Measurements from ENCODE around the gene EPN3.

EPN3 gene

DNA sequence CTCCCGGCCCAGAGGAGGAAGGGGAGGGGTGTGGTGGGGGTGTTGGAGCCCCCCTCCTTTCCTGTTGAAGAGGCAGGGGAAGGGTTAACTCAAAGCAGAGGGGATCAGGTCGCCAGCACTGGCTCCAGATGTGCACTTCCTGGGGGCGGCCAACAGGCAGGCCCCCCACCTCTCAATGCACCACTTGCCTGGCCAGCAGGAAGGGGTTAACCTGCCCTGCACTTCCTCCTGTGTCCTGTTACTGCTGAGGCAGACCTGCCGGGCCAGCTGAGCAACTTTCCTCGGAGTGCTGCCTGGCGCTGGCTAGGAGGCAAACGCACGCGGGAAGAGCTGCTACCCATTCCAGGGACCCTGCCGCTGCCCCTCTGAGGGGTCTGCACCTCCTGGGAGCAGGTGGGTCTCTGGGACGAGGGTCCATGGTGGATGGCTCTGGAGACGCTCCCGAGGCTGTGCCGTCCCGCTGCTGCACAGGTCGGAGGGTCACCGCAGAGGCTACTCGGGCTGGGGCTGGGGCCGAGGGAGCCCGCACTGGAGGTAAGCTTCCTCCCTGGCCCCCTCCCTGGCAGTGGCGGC is at the start of gene EPN3:
EPN3 (plus strand) TSS at position 284 of the 573 bp plus-strand sequence. CDS start 3,822 bp downstream, outside the sequence.
- H2AFZ ChIP-seq: peak within 1 kb of the TSS; percentile 73
- H3K9me3 ChIP-seq (ENCODE audit: control insufficient read depth, low read length): no peaks in the 10 kb centered on the region
- TF ChIP-seq, protein P1, sequence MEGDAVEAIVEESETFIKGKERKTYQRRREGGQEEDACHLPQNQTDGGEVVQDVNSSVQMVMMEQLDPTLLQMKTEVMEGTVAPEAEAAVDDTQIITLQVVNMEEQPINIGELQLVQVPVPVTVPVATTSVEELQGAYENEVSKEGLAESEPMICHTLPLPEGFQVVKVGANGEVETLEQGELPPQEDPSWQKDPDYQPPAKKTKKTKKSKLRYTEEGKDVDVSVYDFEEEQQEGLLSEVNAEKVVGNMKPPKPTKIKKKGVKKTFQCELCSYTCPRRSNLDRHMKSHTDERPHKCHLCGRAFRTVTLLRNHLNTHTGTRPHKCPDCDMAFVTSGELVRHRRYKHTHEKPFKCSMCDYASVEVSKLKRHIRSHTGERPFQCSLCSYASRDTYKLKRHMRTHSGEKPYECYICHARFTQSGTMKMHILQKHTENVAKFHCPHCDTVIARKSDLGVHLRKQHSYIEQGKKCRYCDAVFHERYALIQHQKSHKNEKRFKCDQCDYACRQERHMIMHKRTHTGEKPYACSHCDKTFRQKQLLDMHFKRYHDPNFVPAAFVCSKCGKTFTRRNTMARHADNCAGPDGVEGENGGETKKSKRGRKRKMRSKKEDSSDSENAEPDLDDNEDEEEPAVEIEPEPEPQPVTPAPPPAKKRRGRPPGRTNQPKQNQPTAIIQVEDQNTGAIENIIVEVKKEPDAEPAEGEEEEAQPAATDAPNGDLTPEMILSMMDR (IDR thresholded peaks at IDR 0.05): peak; percentile 12
- H3K4me1 ChIP-seq: peaks cover 31% of the 10 kb centered on the region
- peaks cover 25% of the 10 kb centered on the region for H3K79me2 ChIP-seq
- H3K4me3 ChIP-seq (ENCODE audit: low read depth, low read length): peak within 1 kb of the TSS; percentile 89
- peak within 1 kb of the TSS; percentile 97 for H3K9ac ChIP-seq
- H3K27me3 ChIP-seq (ENCODE audit: control insufficient read depth, insufficient read depth, low read length): no peaks in the 10 kb centered on the region
- no peaks in the 10 kb centered on the region for H3K36me3 ChIP-seq (ENCODE audit: control insufficient read depth, insufficient read depth, low read length)
- peak within 1 kb of the TSS; percentile 92 for H3K4me2 ChIP-seq (ENCODE audit: low read length)
- H3K27ac ChIP-seq: peak within 1 kb of the TSS; percentile 97

DNA sequence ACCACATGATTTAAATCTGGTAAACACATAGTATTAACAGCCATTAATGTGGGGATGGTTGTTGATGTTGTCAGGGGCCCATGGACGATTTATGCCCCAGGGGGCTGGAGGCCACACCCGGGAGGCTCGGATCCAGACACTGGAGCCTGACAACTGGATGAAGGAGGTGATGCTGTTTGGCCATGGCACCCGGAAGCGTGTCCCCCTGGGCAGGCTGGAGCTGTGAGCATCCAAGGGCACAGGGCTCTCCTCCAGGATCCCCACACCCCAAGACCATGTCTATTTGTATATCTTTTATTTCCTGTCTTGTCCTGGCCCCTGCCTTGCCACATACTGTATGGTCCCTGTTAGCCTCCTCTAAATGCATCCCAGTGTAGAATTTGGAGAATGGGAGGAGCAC is 49.3 kb upstream of the EPN3 start:
- Histone ChIP-seq H3K4me1 (peaks cover 19% of the 10 kb centered on the region), H2AFZ (no peak overlapping the region), H3K27ac (no peak overlapping the region), H3K36me3 (ENCODE audit: control insufficient read depth, insufficient read depth, low read length) (no peaks in the 10 kb centered on the region), H3K9ac (no peak overlapping the region), H3K4me2 (ENCODE audit: low read length) (no peak overlapping the region), H3K27me3 (ENCODE audit: control insufficient read depth, insufficient read depth, low read length) (no peaks in the 10 kb centered on the region), H3K9me3 (ENCODE audit: control insufficient read depth, low read length) (no peaks in the 10 kb centered on the region), H3K79me2 (no peaks in the 10 kb centered on the region), H3K4me3 (ENCODE audit: low read depth, low read length) (no peak overlapping the region)
- TF ChIP-seq, protein P1 (IDR thresholded peaks at IDR 0.05): no peak

DNA sequence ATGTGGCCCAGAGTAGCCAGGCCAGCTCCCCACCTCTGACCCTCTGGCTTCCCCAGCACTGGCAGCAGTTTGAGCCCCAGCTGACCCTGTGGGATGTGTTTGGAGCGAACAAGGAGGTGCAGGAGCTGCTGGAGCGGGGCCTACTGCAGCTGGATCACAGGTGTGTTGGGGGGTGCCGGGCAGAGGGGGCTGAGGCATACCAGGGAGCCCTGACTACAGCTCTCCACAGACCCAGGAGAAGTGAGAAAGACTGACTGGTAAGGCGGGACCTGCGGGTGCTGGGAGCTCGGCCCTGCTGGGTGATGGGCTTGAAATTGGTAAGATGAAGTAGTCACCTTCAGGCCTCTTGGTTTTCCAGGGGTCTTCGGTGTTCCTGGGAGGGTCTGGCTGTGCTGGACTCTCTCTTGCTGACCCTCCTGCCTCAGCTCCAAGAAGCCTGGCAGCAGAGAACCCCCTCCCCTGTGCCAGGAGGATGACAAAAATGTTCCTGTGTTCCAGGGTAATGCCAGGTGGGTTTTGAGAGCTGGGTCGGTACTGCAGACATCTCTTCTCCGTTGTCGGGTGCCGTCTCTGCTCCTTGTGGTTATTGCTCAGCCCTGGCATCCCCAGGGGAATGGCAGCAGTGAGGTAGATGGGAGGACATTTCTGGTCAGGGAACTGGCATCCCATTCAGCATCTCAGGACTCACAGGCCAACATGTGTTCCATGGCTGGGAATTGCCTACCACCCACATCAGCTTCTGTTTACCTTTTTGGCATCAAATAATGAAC is 48.0 kb upstream of the EPN3 start:
- H3K27ac ChIP-seq: no peak overlapping the region

DNA sequence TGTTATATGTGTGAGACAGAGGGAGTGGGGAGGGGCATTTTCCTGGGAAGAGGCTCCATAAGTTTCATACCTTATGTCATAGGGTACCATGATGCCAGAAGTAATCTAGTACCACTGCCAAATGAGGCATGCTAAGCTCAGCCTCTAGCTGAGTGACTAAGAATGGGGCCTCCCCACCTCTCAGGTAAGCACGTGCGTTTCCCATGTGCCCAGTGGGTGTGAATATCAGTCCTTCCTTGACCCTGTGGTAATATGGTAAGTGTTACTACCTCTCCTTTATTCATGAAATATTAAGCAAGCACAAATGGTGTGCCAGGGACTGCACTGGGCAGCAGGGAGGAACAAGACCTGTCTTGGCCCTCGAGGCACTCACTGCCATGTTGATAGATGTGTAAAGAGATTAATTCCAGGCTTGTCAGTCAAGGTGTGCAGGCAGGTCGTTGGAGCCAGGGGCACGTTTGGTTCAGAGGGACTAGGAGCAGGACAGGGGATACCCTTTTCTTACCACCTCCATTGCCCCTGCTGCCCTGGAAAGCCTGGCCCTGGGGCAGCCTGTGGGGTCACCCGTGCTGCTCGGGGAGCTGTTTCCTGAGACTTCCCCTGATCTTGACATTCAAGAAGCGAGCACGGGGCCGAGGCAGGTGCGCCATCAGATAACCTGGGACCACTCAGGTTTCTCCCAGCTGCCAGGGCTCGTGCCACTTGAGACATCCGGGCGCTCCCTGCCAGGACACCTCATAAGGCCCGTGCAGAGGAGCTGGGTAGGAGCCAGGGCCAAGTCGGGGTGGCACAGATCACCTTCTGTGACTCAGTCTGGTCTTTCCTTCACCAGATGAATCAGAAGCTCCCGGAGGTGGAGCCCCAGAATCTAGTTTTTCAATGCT is 45.1 kb upstream of the EPN3 start:
- Histone ChIP-seq H3K79me2 (no peaks in the 10 kb centered on the region), H3K27ac (peak overlapping the region; percentile 91), H3K9ac (peak overlapping the region; percentile 58), H3K27me3 (ENCODE audit: control insufficient read depth, insufficient read depth, low read length) (no peaks in the 10 kb centered on the region), H3K4me2 (ENCODE audit: low read length) (no peak overlapping the region), H3K4me3 (ENCODE audit: low read depth, low read length) (no peak overlapping the region), H3K9me3 (ENCODE audit: control insufficient read depth, low read length) (no peaks in the 10 kb centered on the region), H3K4me1 (peaks cover 20% of the 10 kb centered on the region), H3K36me3 (ENCODE audit: control insufficient read depth, insufficient read depth, low read length) (no peaks in the 10 kb centered on the region), H2AFZ (peak overlapping the region; percentile 75)
- TF ChIP-seq, protein P1 (IDR thresholded peaks at IDR 0.05): no peak

More for the DNA sequence above, 48.0 kb upstream of the EPN3 start:
- Histone ChIP-seq H3K36me3 (ENCODE audit: control insufficient read depth, insufficient read depth, low read length) (no peaks in the 10 kb centered on the region), H3K79me2 (no peaks in the 10 kb centered on the region), H3K4me1 (peaks cover 22% of the 10 kb centered on the region), H3K4me3 (ENCODE audit: low read depth, low read length) (no peak overlapping the region), H3K9ac (no peak overlapping the region), H3K9me3 (ENCODE audit: control insufficient read depth, low read length) (no peaks in the 10 kb centered on the region), H3K4me2 (ENCODE audit: low read length) (no peak overlapping the region), H2AFZ (no peak overlapping the region), H3K27me3 (ENCODE audit: control insufficient read depth, insufficient read depth, low read length) (no peaks in the 10 kb centered on the region)
- TF ChIP-seq, protein P1 (IDR thresholded peaks at IDR 0.05): no peak

Data from parathyroid adenoma (tissue), 2 donors.